CD4-positive, alpha-beta memory T cell (primary cell): ENCODE measurements around the gene EDN1. TPM values are rescaled to one million over a fixed set of nuclear protein-coding genes. Genes with fewer than 3 reads are reported as not detected.
A peak's percentile ranks its signal among the peaks of the same experiment; 100 is the strongest.

Experiments
- CTCF ChIA-PET: fragments of 350-600 bp; sonication (Branson Sonifier 250); formaldehyde crosslinking; loops from one replicate; lab custom pipeline; 2021; ENCODE audit warnings: inconsistent platforms; ENCODE audit not compliant: partially characterized antibody; lab: Charles Lee
- POLR2A ChIA-PET: fragments of 350-600 bp; sonication (Branson Sonifier 250); formaldehyde crosslinking; loops from one replicate; lab custom pipeline; 2021; ENCODE audit not compliant: partially characterized antibody; lab: Charles Lee
- DNase-seq, 5 donors: peaks; one replicate each; pipeline versions ENCODE4 v3.0.0 to v3.0.0-alpha.2; 2020 to 2022; ENCODE audit warnings: mixed read lengths in 1 of 5
- H3K27ac ChIP-seq: one replicate; pipeline ENCODE4 v1.7.0; 2013; ENCODE audit warnings: low read depth, low read length
- H3K27me3 ChIP-seq: 2 replicates; pipeline ENCODE4 v1.7.0; 2013; ENCODE audit warnings: mild to moderate bottlenecking, low read length, moderate library complexity; ENCODE audit not compliant: insufficient read depth
- H3K36me3 ChIP-seq: 2 replicates; pipeline ENCODE4 v1.7.0; 2013; ENCODE audit warnings: mild to moderate bottlenecking, low read length, moderate library complexity; ENCODE audit not compliant: insufficient read depth
- H3K4me1 ChIP-seq: 2 replicates; pipeline ENCODE4 v1.7.0; 2013; ENCODE audit warnings: mild to moderate bottlenecking, low read length, moderate library complexity; ENCODE audit not compliant: insufficient read depth
- H3K4me3 ChIP-seq, 2 donors: one replicate each; pipeline ENCODE4 v1.7.0; 2013; ENCODE audit warnings: low read length in 2 of 2, mild to moderate bottlenecking in 1 of 2
- H3K9me3 ChIP-seq, 2 donors: one replicate each; pipeline ENCODE4 v1.7.0; 2013; ENCODE audit warnings: low read length in 2 of 2, control low read depth in 1 of 2; ENCODE audit not compliant: control insufficient read depth in 1 of 2
- H3K27ac Mint-ChIP-seq, 7 donors: one replicate each; pipeline ENCODE4 v1.8.0; 2020 to 2021; ENCODE audit warnings: mixed read lengths in 7 of 7, mild to moderate bottlenecking in 6 of 7, inconsistent platforms in 3 of 7, moderate library complexity in 3 of 7
- H3K27me3 Mint-ChIP-seq, 2 donors: one replicate each; pipeline ENCODE4 v1.8.0; 2020 to 2021; ENCODE audit warnings: mixed read lengths in 2 of 2
- H3K36me3 Mint-ChIP-seq, 2 donors: one replicate each; pipeline ENCODE4 v1.8.0; 2020 to 2021; ENCODE audit warnings: mixed read lengths in 2 of 2, inconsistent platforms in 1 of 2, mild to moderate bottlenecking in 1 of 2
- H3K4me1 Mint-ChIP-seq, 4 donors: one replicate each; pipeline ENCODE4 v1.8.0; 2020 to 2021; ENCODE audit warnings: mixed read lengths in 4 of 4, mild to moderate bottlenecking in 1 of 4
- H3K4me3 Mint-ChIP-seq, 8 donors: one replicate each; pipeline ENCODE4 v1.8.0; 2020 to 2021; ENCODE audit warnings: mixed read lengths in 8 of 8, mild to moderate bottlenecking in 7 of 8, moderate library complexity in 6 of 8, inconsistent platforms in 3 of 8
- H3K9me3 Mint-ChIP-seq, 8 donors: one replicate each; pipeline ENCODE4 v1.8.0; 2020 to 2021; ENCODE audit warnings: mixed read lengths in 8 of 8, mild to moderate bottlenecking in 5 of 8, inconsistent platforms in 3 of 8, moderate library complexity in 1 of 8
- intact Hi-C: fragments of 100-400 bp; cut with micrococcal nuclease; formaldehyde crosslinking; loops from one replicate; pipeline ENCODE4 v1.15.1; 2023
- polyA plus RNA-seq, 2 donors: library from polyadenylated mRNA; unstranded; fragments of 300-500 nt; fragmentation: Illumina TruSeq; gene quantifications; one replicate each; pipeline ENCODE4 v1.2.3, GENCODE V29; 2021
- total RNA-seq, 2 experiments: library from RNA; stranded (reverse); gene quantifications; one replicate each; pipeline ENCODE4 v1.2.3, GENCODE V29; 2021

Gene EDN1
- total and polyA plus RNA-seq, 4 experiments from 2014 or later = 0.15 to 0.28 TPM; not detected in 2

DNA sequence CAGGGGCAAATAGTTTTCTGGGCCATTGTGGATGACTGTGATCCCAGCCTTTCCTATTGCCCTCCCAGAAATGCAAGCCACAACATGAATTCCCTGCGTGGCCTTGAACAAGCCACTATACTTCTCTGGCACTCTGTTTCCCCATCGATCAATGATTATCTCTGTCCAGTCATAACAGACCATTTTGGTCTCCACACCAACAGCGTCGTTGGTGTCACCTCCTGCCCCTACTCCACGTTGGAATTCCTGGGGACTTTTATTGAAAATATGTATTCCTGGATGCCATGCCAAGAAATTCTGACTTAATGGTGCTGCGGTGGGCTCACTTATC, 50.3 kb downstream of the EDN1 start:
- Mint-ChIP-seq H3K9me3 (no peaks in the 10 kb centered on the region), H3K4me1 (no peaks in the 10 kb centered on the region), H3K27ac (no peak overlapping the region), H3K36me3 (no peaks in the 10 kb centered on the region), H3K4me3 (no peak overlapping the region), H3K27me3 (peaks cover 1 to 7% of the 10 kb centered on the region in 2 donors)
- Histone ChIP-seq H3K4me3 (no peak overlapping the region), H3K27me3 (no peaks in the 10 kb centered on the region), H3K27ac (no peak overlapping the region), H3K4me1 (no peaks in the 10 kb centered on the region), H3K9me3 (no peaks in the 10 kb centered on the region), H3K36me3 (no peaks in the 10 kb centered on the region)
- ChIA-PET POLR2A (no interaction called here), CTCF (no interaction called here)
- intact Hi-C loops = no loop called here
- no peak for DNase-seq

DNA sequence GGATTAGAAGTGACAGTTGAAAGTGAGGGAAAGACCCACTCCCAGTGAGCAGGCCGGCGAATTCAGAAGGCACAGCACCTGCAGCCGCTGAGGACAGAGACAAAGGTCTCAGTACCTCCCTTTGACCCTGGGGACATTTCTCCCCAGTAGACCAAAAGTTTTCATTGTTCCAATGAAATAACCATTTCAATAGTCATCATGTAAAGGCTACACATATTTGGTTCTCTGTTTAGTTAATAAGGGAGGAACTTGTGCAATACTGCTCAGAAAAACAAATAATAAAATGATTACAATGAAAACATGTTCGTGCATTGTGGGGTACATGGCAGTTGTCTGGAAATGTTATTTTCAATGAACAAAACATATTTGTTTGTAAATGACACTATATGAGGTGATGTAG, 52.5 kb downstream of the EDN1 start:
- intact Hi-C loops = no loop called here
- no peaks in the 10 kb centered on the region for H3K27me3 ChIP-seq
- no peaks in the 10 kb centered on the region for H3K36me3 ChIP-seq
- H3K27me3 Mint-ChIP-seq = peaks cover 1 to 11% of the 10 kb centered on the region in 2 donors
- H3K4me1 ChIP-seq = no peaks in the 10 kb centered on the region
- no peaks in the 10 kb centered on the region for H3K4me1 Mint-ChIP-seq
- H3K27ac Mint-ChIP-seq = no peak overlapping the region
- H3K9me3 ChIP-seq = no peaks in the 10 kb centered on the region
- no peaks in the 10 kb centered on the region for H3K36me3 Mint-ChIP-seq
- ChIA-PET CTCF (no interaction called here), POLR2A (no interaction called here)
- no peak overlapping the region for H3K27ac ChIP-seq
- no peak overlapping the region for H3K4me3 ChIP-seq
- H3K4me3 Mint-ChIP-seq = no peak overlapping the region
- no peaks in the 10 kb centered on the region for H3K9me3 Mint-ChIP-seq
- DNase-seq = no peak

DNA sequence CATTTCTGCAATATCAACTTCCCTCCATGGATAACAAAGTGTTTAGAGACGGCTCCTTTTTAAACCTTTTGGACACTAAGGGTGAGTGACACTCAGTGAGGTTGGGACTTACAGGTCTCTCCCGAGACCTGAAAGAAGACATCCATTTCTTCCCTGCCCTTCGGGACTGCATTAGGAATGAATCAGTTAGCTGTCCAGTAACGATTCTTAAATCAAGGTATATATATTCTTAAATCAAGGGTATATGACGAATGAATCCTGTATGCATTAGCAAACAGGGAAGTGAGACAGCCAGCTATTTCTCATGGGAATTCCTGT, 52.9 kb downstream of the EDN1 start:
- ChIA-PET CTCF (no interaction called here), POLR2A (no interaction called here)
- no peak overlapping the region for H3K4me3 ChIP-seq
- H3K9me3 ChIP-seq = no peaks in the 10 kb centered on the region
- Mint-ChIP-seq H3K9me3 (no peaks in the 10 kb centered on the region), H3K4me1 (no peaks in the 10 kb centered on the region), H3K36me3 (no peaks in the 10 kb centered on the region), H3K27me3 (peaks cover 1 to 11% of the 10 kb centered on the region in 2 donors), H3K4me3 (no peak overlapping the region), H3K27ac (no peak overlapping the region)
- intact Hi-C loops = no loop called here
- H3K36me3 ChIP-seq = no peaks in the 10 kb centered on the region
- no peak overlapping the region for H3K27ac ChIP-seq
- H3K4me1 ChIP-seq = no peaks in the 10 kb centered on the region
- H3K27me3 ChIP-seq = no peaks in the 10 kb centered on the region
- no peak for DNase-seq

DNA sequence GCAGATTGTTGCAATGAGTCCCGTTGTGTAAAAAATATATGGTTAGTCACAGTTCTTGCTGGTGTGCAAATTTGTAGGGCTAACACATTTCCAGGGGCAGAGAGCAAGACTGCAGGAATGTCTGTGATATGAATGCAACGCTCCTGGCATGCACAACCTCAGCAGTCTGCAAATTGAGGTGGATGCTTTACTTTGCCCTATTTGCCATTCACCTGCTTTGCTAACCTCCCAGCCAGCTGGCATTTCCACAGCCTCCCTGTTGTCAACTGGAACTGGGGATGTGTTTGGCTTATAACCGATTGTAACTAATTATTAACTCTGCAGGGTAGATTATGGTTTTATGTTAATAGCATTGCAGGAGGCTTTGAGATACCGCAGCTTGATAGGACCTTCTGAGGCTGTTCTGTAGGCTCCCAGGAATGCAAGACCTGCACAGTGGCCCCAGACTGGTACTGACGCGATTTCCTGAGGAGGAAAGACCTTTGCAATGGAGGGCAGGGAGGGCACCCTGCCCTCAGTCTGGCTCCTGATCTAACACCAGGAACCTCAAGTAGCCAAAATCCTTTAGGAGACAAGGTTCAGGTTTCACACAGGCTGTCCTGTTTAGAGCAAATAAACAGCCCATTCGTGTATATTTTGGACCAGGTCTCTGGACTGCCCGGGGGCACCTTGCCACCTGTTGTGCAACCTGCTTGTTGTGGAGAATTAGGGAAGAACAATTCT, 53.4 kb downstream of the EDN1 start:
- Mint-ChIP-seq H3K27ac (no peak overlapping the region), H3K9me3 (peaks cover 0 to 1% (median 0%) of the 10 kb centered on the region in 8 donors), H3K4me1 (no peaks in the 10 kb centered on the region), H3K4me3 (no peak overlapping the region), H3K27me3 (peaks cover 1 to 11% of the 10 kb centered on the region in 2 donors), H3K36me3 (no peaks in the 10 kb centered on the region)
- no peaks in the 10 kb centered on the region for H3K9me3 ChIP-seq
- no peak for DNase-seq
- H3K27ac ChIP-seq = no peak overlapping the region
- H3K4me3 ChIP-seq = no peak overlapping the region
- no peaks in the 10 kb centered on the region for H3K4me1 ChIP-seq
- POLR2A ChIA-PET = no interaction called here
- intact Hi-C loops = no loop called here
- no peaks in the 10 kb centered on the region for H3K36me3 ChIP-seq
- no peaks in the 10 kb centered on the region for H3K27me3 ChIP-seq
- CTCF ChIA-PET = no interaction called here

DNA sequence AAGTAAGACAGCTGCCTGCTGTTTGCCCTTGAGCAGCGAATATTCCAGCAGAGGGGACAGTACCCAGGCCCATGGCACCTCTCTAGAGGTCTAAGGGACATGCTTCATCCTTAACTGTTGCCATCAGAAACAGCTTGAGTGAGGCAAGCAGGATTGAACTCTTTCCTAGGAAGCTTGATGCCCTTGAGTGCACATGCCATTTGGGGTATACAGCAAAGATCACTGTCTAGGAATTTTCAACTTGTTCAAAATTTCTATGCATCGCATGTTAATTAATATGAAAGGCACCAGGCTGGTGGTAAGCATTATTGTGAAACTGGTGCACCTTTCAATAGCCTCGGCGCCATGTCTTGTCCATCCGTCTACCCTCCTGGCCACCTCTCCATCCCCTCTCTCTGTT, 54.1 kb downstream of the EDN1 start:
- no peaks in the 10 kb centered on the region for H3K4me1 ChIP-seq
- no peaks in the 10 kb centered on the region for H3K36me3 ChIP-seq
- no peak overlapping the region for H3K4me3 ChIP-seq
- no peaks in the 10 kb centered on the region for H3K36me3 Mint-ChIP-seq
- H3K27ac Mint-ChIP-seq = peak overlapping the region in 1 of 7 donors; percentile 12
- H3K27me3 ChIP-seq = no peaks in the 10 kb centered on the region
- H3K4me1 Mint-ChIP-seq = no peaks in the 10 kb centered on the region
- H3K27me3 Mint-ChIP-seq = peaks cover 3 to 12% of the 10 kb centered on the region in 2 donors
- no peaks in the 10 kb centered on the region for H3K9me3 ChIP-seq
- ChIA-PET CTCF (no interaction called here), POLR2A (no interaction called here)
- H3K4me3 Mint-ChIP-seq = no peak overlapping the region
- no peak overlapping the region for H3K27ac ChIP-seq
- DNase-seq = no peak
- H3K9me3 Mint-ChIP-seq = peaks cover 0 to 4% (median 0%) of the 10 kb centered on the region in 8 donors
- intact Hi-C loops = no loop called here

DNA sequence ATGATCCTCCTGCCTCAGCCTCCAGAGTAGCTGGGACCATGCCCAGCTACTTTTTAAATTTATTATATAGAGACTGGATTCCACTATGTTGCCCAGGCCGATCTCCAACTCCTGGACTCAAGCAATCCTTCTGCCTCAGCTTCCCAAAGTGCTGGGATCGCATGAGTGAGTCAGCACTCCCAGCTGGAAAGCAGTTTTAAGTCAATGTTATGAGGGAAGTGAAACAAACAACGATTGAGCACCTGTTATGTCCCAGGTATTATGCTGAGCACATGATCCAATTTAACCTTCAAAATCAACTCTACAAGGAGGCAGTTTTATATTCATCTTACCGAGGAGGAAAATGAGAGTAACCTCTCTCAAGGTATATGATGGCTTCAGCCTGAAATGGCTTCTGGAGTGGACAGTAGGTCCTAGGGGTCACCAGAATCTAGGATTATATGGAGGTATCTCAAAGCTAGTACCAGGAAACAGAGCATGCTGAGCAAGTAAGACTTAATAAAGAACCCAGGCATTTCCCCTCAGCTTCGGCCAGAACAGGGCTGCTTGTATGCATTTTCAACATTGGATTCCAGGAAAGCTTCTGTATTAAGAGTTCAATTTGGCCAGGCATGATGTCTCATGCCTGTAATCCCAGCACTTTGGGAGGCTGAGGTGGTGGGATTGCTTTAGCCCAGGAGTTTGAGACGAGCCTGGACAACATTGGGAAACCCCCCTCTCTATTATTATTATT, 55.0 kb downstream of the EDN1 start:
- Histone ChIP-seq H3K4me3 (no peak overlapping the region), H3K9me3 (no peaks in the 10 kb centered on the region), H3K27me3 (no peaks in the 10 kb centered on the region), H3K36me3 (no peaks in the 10 kb centered on the region), H3K4me1 (no peaks in the 10 kb centered on the region), H3K27ac (no peak overlapping the region)
- no peaks in the 10 kb centered on the region for H3K36me3 Mint-ChIP-seq
- POLR2A ChIA-PET = no interaction called here
- peaks cover 8 to 18% of the 10 kb centered on the region in 2 donors for H3K27me3 Mint-ChIP-seq
- peak overlapping the region in 1 of 7 donors; percentile 8 for H3K27ac Mint-ChIP-seq
- H3K4me3 Mint-ChIP-seq = no peak overlapping the region
- CTCF ChIA-PET = no interaction called here
- intact Hi-C loops = no loop called here
- H3K9me3 Mint-ChIP-seq = peaks cover 0 to 8% (median 2%) of the 10 kb centered on the region in 8 donors
- DNase-seq = no peak
- no peaks in the 10 kb centered on the region for H3K4me1 Mint-ChIP-seq

DNA sequence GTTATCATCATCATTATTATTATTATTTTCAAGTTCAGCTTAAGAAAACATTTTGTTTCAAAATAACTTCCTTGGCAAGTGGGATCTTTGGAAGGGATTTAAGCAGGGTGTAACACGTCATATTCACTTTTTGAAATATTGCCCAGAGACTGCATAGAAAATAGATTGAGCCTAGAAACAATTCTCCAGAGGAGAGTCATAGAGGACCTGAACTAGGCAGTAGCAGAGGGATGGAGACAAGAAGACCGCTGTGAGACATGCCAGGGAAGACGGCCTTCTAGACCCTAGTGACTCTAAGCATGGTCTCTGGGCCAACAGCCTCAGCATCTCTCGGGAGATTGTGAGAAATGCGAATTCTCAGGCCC, 55.5 kb downstream of the EDN1 start:
- ChIA-PET POLR2A (no interaction called here), CTCF (no interaction called here)
- Mint-ChIP-seq H3K4me3 (no peak overlapping the region), H3K36me3 (no peaks in the 10 kb centered on the region), H3K27me3 (peaks cover 8 to 18% of the 10 kb centered on the region in 2 donors), H3K9me3 (peaks cover 0 to 12% (median 4%) of the 10 kb centered on the region in 8 donors), H3K27ac (no peak overlapping the region), H3K4me1 (no peaks in the 10 kb centered on the region)
- Histone ChIP-seq H3K9me3 (no peaks in the 10 kb centered on the region), H3K4me3 (no peak overlapping the region), H3K27me3 (no peaks in the 10 kb centered on the region), H3K4me1 (no peaks in the 10 kb centered on the region), H3K36me3 (no peaks in the 10 kb centered on the region), H3K27ac (no peak overlapping the region)
- intact Hi-C loops = no loop called here
- no peak for DNase-seq
